Measurements from ENCODE around the gene GPRC5A.
A peak's percentile ranks its signal among the peaks of the same experiment; 100 is the strongest.

The GPRC5A gene

GRCh38 chr12:12877781-12878455 is 13.4 kb upstream of the GPRC5A start:
- H3K4me3 ChIP-seq (ENCODE audit: low read length), result no peak overlapping the region
- no peak for TF ChIP-seq CTCF (conservative IDR thresholded peaks at IDR 0.05; ENCODE audit: low read length)
- no peak for DNase-seq (ENCODE audit: low read depth)

- no peak overlapping the region for H3K4me3 ChIP-seq (ENCODE audit: low read length)
- DNase-seq (ENCODE audit: low read depth), result no peak
- TF ChIP-seq CTCF (conservative IDR thresholded peaks at IDR 0.05; ENCODE audit: low read length), result no peak
Measured at GRCh38 chr12:12880537-12880936, 10.8 kb upstream of the GPRC5A start.

- DNase-seq (ENCODE audit: low read depth), result peak; percentile 56
- H3K4me3 ChIP-seq (ENCODE audit: low read length), result no peak overlapping the region
- no peak for TF ChIP-seq CTCF (conservative IDR thresholded peaks at IDR 0.05; ENCODE audit: low read length)
Measured at GRCh38 chr12:12881151-12881909, 10.0 kb upstream of the GPRC5A start.

GRCh38 chr12:12882288-12882687 is 9.1 kb upstream of the GPRC5A start:
- no peak overlapping the region for H3K4me3 ChIP-seq (ENCODE audit: low read length)
- TF ChIP-seq CTCF (conservative IDR thresholded peaks at IDR 0.05; ENCODE audit: low read length), result no peak

GRCh38 chr12:12883369-12884001 is 7.9 kb upstream of the GPRC5A start:
- no peak for TF ChIP-seq CTCF (conservative IDR thresholded peaks at IDR 0.05; ENCODE audit: low read length)
- DNase-seq (ENCODE audit: low read depth), result no peak
- H3K4me3 ChIP-seq (ENCODE audit: low read length), result no peak overlapping the region

More at GRCh38 chr12:12882288-12882687, 9.1 kb upstream of the GPRC5A start:
- no peak for DNase-seq (ENCODE audit: low read depth)

- H3K4me3 ChIP-seq (ENCODE audit: low read length), result no peak overlapping the region
- no peak for TF ChIP-seq CTCF (conservative IDR thresholded peaks at IDR 0.05; ENCODE audit: low read length)
- no peak for DNase-seq (ENCODE audit: low read depth)
Measured at GRCh38 chr12:12885096-12885792, 6.1 kb upstream of the GPRC5A start.

All from AG10803 (cell line).